Astrocyte of the spinal cord (primary cell): Measurements from ENCODE around the gene RANBP9.

Experiments
- DNase-seq: peaks from one replicate; pipeline ENCODE4 v3.0.0; 2011; ENCODE audit warnings: low read depth, low spot score
- H3K4me3 ChIP-seq: 2 replicates; pipeline ENCODE4 v1.5.1; 2011; ENCODE audit warnings: low read depth, mild to moderate bottlenecking, low read length, moderate library complexity
- CTCF ChIP-seq: IDR thresholded peaks from 2 replicates; pipeline ENCODE4 v1.5.1; 2012; ENCODE audit warnings: low read depth, mild to moderate bottlenecking, low read length, inconsistent platforms
- in situ Hi-C: cut with HindIII; loops from 2 replicates; pipeline ENCODE4 v1.10.0; 2017; ENCODE audit warnings: low sequenced_read_pairs

The RANBP9 gene

DNA sequence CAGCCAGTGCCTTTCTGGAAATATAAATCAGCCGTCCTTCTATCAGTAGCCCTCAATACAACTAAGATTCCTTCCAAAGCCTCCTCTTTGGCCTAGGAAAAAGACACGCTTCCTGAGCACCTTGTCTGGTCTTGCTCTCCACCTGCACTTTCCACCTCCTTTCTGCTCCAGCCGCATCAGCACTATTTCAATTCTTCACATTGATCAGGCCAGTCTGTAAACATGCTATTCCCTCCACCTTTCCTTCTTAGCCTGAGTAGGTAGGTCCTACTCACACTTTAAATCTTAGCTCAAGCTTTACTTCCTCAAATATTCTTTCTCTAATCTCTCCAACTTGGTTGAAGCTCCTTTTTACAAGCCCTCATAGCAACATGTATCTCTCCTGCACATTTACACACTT, 11.4 kb downstream of the RANBP9 start:
- no peak overlapping the region for H3K4me3 ChIP-seq
- DNase-seq: no peak
- in situ Hi-C loops: no loop called here
- no peak for TF ChIP-seq CTCF

- in situ Hi-C loops: no loop called here
- TF ChIP-seq CTCF: no peak
- H3K4me3 ChIP-seq: no peak overlapping the region
Measured at GRCh38 chr6:13698715-13699114, 12.9 kb downstream of the RANBP9 start.

GRCh38 chr6:13697857-13698256, 13.8 kb downstream of the RANBP9 start:
- no peak overlapping the region for H3K4me3 ChIP-seq
- TF ChIP-seq CTCF: no peak
- DNase-seq: no peak
- in situ Hi-C loops: no loop called here

More at GRCh38 chr6:13698715-13699114, 12.9 kb downstream of the RANBP9 start:
- no peak for DNase-seq

DNA sequence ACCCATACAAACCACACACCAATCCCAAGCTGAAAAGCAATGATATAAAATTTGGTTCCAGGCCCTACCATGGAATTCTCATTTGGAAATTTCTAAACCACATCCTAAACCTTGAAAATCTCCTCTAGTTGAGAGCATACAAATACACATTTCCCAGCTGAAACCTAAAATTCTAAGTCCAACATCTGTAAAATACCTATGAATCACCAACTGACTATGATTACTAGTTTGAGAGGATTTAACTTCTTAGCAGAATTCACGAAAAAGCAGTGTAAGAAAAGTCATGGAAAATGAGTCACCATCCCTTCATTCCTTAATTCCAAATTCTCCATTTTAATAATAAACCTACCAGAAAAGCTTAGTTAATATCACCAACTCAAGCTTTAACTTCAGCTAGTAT, 15.4 kb downstream of the RANBP9 start:
- peak; percentile 65 for DNase-seq
- H3K4me3 ChIP-seq: no peak overlapping the region
- in situ Hi-C loops: no loop called here
- TF ChIP-seq CTCF: no peak

DNA sequence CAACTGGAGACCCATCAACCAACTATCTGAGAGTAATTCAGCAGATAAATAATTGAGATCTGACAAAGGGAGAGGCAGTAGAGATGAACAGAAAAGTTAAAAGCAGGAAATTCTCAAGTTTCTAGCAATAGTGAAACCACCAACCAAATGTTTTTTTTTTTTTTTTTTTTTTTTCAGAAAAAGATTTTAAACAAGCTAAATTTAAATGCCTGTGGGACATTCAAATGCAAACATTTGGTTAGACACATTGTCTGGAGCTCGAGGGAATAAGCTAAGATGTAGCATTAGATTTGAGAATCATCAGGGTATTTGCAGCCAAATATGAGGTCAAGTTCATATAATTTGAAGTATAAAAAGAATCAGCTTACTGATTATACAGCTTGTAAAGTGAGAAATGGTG, 16.4 kb downstream of the RANBP9 start:
- H3K4me3 ChIP-seq: no peak overlapping the region
- no peak for DNase-seq
- in situ Hi-C loops: no loop called here
- TF ChIP-seq CTCF: no peak

DNA sequence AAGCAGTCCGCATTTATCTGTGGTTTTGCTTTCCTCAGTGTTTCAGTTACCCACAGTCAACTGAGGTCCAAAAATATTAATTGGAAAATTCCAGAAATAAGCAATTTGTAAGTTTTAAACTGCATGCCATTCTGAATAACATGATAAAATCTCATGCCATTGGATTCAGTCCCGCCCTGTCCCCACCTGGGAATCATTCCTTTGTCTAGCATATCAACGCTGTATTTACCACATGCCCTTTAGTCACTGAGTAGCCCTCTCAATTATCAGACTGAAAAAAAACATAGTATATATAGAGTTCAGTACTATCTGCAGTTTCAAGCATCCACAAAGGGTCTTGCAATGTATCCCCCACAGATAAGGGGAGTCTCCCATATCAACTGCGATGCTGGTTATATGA, 17.1 kb downstream of the RANBP9 start:
- no peak for DNase-seq
- no peak overlapping the region for H3K4me3 ChIP-seq
- no peak for TF ChIP-seq CTCF
- in situ Hi-C loops: no loop called here
